Activated CD4-positive, alpha-beta T cell treated with anti-CD3 and anti-CD28 coated beads for 36 hours (primary cell): ENCODE results near the gene ZNF335. TPM values are rescaled to one million over a fixed set of nuclear protein-coding genes. Genes with fewer than 3 reads are reported as not detected.

ENCODE experiments used
- ATAC-seq: fragments of 200-7000 bp; cut with Tn5 transposase; one replicate; pipeline ENCODE4 v1.10.0; 2021; ENCODE audit warnings: mild to moderate bottlenecking, moderate library complexity
- CTCF ChIA-PET: fragments of 350-600 bp; sonication (Branson Sonifier 250); formaldehyde crosslinking; loops from one replicate; lab custom pipeline; 2021; ENCODE audit warnings: antibody characterized with exemption; lab: Charles Lee
- POLR2A ChIA-PET: fragments of 350-600 bp; sonication (Branson Sonifier 250); formaldehyde crosslinking; loops from one replicate; lab custom pipeline; 2021; ENCODE audit warnings: antibody characterized with exemption, inconsistent platforms; lab: Charles Lee
- DNase-seq: peaks from one replicate; pipeline ENCODE4 v3.0.0-alpha.2; 2020
- H3K27ac Mint-ChIP-seq: one replicate; pipeline ENCODE4 v1.8.0; 2021; ENCODE audit warnings: mixed read lengths
- H3K27me3 Mint-ChIP-seq: one replicate; pipeline ENCODE4 v1.8.0; 2021; ENCODE audit warnings: mixed read lengths
- H3K36me3 Mint-ChIP-seq: one replicate; pipeline ENCODE4 v1.8.0; 2021; ENCODE audit warnings: low read depth, mixed read lengths
- H3K4me1 Mint-ChIP-seq: one replicate; pipeline ENCODE4 v1.8.0; 2021; ENCODE audit warnings: mixed read lengths
- H3K4me3 Mint-ChIP-seq: one replicate; pipeline ENCODE4 v1.8.0; 2021; ENCODE audit warnings: mild to moderate bottlenecking, moderate library complexity, mixed read lengths
- H3K9me3 Mint-ChIP-seq: one replicate; pipeline ENCODE4 v1.8.0; 2021; ENCODE audit warnings: low read depth, mixed read lengths
- intact Hi-C, 2 experiments: fragments of 100-400 bp; cut with DNase I in 1 of 2; cut with micrococcal nuclease in 1 of 2; formaldehyde crosslinking; loops; one replicate each; pipeline versions ENCODE4 v1.14.2 to v1.15.1; 2022 to 2024; cut with DNase I, micrococcal nuclease
- total RNA-seq, 2 experiments: library from RNA; stranded (reverse); gene quantifications; one replicate each; pipeline ENCODE4 v1.2.3, GENCODE V29; 2021

ZNF335 gene
- total RNA-seq, 2 experiments from 2014 or later: 27.4 to 28.9 TPM

GRCh38 chr20:45944151-45944964 is 27.6 kb downstream of the ZNF335 start:
- Mint-ChIP-seq H3K9me3 (no peaks in the 10 kb centered on the region), H3K4me1 (peaks cover 16% of the 10 kb centered on the region), H3K27ac (peak overlapping the region; percentile 70), H3K4me3 (no peak overlapping the region), H3K27me3 (no peaks in the 10 kb centered on the region), H3K36me3 (peaks cover 38% of the 10 kb centered on the region)
- DNase-seq (no peak), ATAC-seq (peak; percentile 78)
- POLR2A ChIA-PET: interaction anchor here (1.0 to 1.2 kb wide), 2 partner anchors 9 to 13 kb away, joined by 5 to 7 read pairs; no protein-coding TSS in a partner anchor
- intact Hi-C loops: loop anchor here in 1 of 2 experiments (2.0 kb wide), 1 partner anchor 22 kb away; no protein-coding TSS in a partner anchor
- CTCF ChIA-PET: interaction anchor here (0.6 to 2.1 kb wide), 8 partner anchors 9 to 145 kb away, joined by 3 to 7 read pairs (median 4); partner anchors contain the start of genes PCIF1 and ZNF335

- CTCF ChIA-PET: interaction anchor here (0.6 to 2.1 kb wide), 7 partner anchors 9 to 145 kb away, joined by 3 to 7 read pairs (median 3); partner anchors contain the start of genes PCIF1 and ZNF335
- peaks cover 16% of the 10 kb centered on the region for H3K4me1 Mint-ChIP-seq
- peak overlapping the region; percentile 70 for H3K27ac Mint-ChIP-seq
- intact Hi-C loops: loop anchor here in 1 of 2 experiments (2.0 kb wide), 1 partner anchor 23 kb away; no protein-coding TSS in a partner anchor
- DNase-seq (no peak), ATAC-seq (no peak)
- H3K36me3 Mint-ChIP-seq: peaks cover 37% of the 10 kb centered on the region
- H3K27me3 Mint-ChIP-seq: no peaks in the 10 kb centered on the region
- no peaks in the 10 kb centered on the region for H3K9me3 Mint-ChIP-seq
- POLR2A ChIA-PET: interaction anchor here (0.5 to 1.2 kb wide), 3 partner anchors 8 to 33 kb away, joined by 5 to 7 read pairs (median 5); no protein-coding TSS in a partner anchor
- no peak overlapping the region for H3K4me3 Mint-ChIP-seq
Measured at GRCh38 chr20:45943613-45944012, 28.4 kb downstream of the ZNF335 start.

GRCh38 chr20:45940469-45940868 is 31.5 kb downstream of the ZNF335 start:
- Mint-ChIP-seq H3K9me3 (no peaks in the 10 kb centered on the region), H3K27me3 (no peaks in the 10 kb centered on the region), H3K36me3 (peaks cover 37% of the 10 kb centered on the region), H3K4me1 (peaks cover 34% of the 10 kb centered on the region), H3K27ac (no peak overlapping the region), H3K4me3 (no peak overlapping the region)
- intact Hi-C loops: no loop called here
- no peak for DNase-seq
- POLR2A ChIA-PET: no interaction called here
- CTCF ChIA-PET: interaction anchor here (0.7 to 2.1 kb wide), 2 partner anchors 10 to 29 kb away, joined by 3 to 7 read pairs; no protein-coding TSS in a partner anchor
- no peak for ATAC-seq

GRCh38 chr20:45940053-45940452 is 31.9 kb downstream of the ZNF335 start:
- Mint-ChIP-seq H3K4me1 (peaks cover 34% of the 10 kb centered on the region), H3K36me3 (peaks cover 36% of the 10 kb centered on the region), H3K27ac (no peak overlapping the region), H3K4me3 (no peak overlapping the region), H3K27me3 (no peaks in the 10 kb centered on the region), H3K9me3 (no peaks in the 10 kb centered on the region)
- ChIA-PET CTCF (interaction anchor here (0.7 to 2.1 kb wide), 2 partner anchors 11 to 29 kb away, joined by 3 to 7 read pairs; no protein-coding TSS in a partner anchor), POLR2A (no interaction called here)
- ATAC-seq: no peak
- intact Hi-C loops: no loop called here
- no peak for DNase-seq

DNA sequence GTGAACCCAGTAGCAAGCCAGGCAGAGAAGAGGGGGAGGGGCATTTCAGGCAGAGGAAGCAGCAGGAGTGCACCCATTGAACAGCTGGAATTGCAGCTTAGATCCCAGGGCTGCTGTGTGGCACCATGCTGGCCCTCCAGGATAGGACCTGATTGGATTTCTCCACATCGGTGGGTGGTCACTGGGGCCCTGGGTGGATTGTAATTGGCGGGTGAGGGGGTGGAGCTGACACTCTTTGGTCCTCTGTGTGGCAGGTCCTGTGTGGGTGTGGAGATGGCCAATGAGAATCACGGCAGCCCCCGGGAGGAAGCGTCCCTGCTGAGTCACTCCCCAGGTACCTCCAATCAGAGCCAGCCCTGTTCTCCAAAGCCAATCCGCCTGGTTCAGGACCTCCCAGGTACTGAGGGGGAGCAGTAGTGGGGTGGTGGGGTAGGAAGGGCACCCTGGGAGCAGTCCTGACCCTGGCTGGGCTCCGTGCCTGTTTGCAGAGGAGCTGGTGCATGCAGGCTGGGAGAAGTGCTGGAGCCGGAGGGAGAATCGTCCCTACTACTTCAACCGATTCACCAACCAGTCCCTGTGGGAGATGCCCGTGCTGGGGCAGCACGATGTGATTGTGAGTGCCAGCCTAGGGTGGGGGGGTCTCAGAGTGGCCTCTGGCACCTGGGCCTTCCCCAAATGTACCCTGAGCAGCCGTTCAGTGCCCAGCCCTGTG is 33.1 kb downstream of the ZNF335 start:
- ChIA-PET CTCF (interaction anchor here (2.1 kb wide), 1 partner anchor 30 kb away, joined by 7 read pairs; no protein-coding TSS in a partner anchor), POLR2A (no interaction called here)
- peaks cover 28% of the 10 kb centered on the region for H3K36me3 Mint-ChIP-seq
- H3K4me1 Mint-ChIP-seq: peaks cover 26% of the 10 kb centered on the region
- H3K27me3 Mint-ChIP-seq: no peaks in the 10 kb centered on the region
- H3K4me3 Mint-ChIP-seq: no peak overlapping the region
- no peaks in the 10 kb centered on the region for H3K9me3 Mint-ChIP-seq
- DNase-seq (no peak), ATAC-seq (no peak)
- H3K27ac Mint-ChIP-seq: peak overlapping the region; percentile 73
- intact Hi-C loops: no loop called here

GRCh38 chr20:45937765-45938164 is 34.2 kb downstream of the ZNF335 start:
- POLR2A ChIA-PET: interaction anchor here (0.6 to 1.6 kb wide), 2 partner anchors 32 to 184 kb away, joined by 3 to 8 read pairs; no protein-coding TSS in a partner anchor
- Mint-ChIP-seq H3K4me3 (no peak overlapping the region), H3K36me3 (peaks cover 25% of the 10 kb centered on the region), H3K9me3 (no peaks in the 10 kb centered on the region), H3K27ac (peak overlapping the region; percentile 73), H3K27me3 (no peaks in the 10 kb centered on the region), H3K4me1 (peaks cover 27% of the 10 kb centered on the region)
- no peak for ATAC-seq
- no peak for DNase-seq
- CTCF ChIA-PET: interaction anchor here (0.7 to 5.2 kb wide), 2 partner anchors 32 to 57 kb away, joined by 3 to 42 read pairs; partner anchors contain the start of gene ZNF335
- intact Hi-C loops: no loop called here

DNA sequence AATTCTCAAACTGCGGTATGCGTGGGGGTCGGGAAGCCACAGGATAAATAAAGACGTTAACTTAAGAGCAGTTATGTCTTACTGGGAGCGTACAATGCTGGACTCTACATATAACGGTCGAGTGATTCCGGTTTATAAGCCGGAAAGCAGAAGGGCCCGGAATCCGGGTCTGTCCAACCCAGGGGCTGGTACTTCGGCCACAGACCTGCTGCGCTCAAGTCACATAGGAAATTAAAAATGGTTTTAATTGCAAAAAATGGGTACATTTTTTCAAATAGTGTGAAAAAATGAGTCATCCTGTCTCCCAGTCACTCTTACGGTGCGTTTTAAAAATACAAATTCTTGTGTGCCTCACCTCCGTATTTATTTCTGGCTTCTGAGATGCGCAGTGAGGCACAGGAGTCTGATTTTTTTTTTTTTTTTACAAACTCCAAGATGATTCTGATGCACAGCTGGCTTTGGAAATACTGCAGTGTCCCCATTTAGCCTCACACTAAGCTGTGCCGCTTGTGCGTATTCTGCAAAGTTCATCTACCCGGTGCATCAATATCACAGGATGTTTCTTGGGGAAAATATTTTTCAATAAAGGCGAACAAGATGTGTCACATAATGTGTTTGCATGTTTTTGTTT is 36.5 kb downstream of the ZNF335 start:
- ChIA-PET CTCF (interaction anchor here (1.0 to 5.2 kb wide), 4 partner anchors 15 to 111 kb away, joined by 3 to 42 read pairs (median 4); partner anchors contain the start of gene ZNF335), POLR2A (interaction anchor here (0.6 to 3.1 kb wide), 11 partner anchors 9 to 153 kb away, joined by 3 to 45 read pairs (median 4); partner anchors contain the start of genes ACOT8, ZNF335 and ZSWIM3)
- H3K9me3 Mint-ChIP-seq: no peaks in the 10 kb centered on the region
- no peaks in the 10 kb centered on the region for H3K27me3 Mint-ChIP-seq
- DNase-seq: no peak
- peaks cover 27% of the 10 kb centered on the region for H3K4me1 Mint-ChIP-seq
- peaks cover 25% of the 10 kb centered on the region for H3K36me3 Mint-ChIP-seq
- H3K27ac Mint-ChIP-seq: peak overlapping the region; percentile 92
- H3K4me3 Mint-ChIP-seq: peak overlapping the region; percentile 97
- intact Hi-C loops: loop anchor here (1.0 to 2.0 kb wide), 15 partner anchors 24 to 572 kb away; partner anchors contain the start of genes ACOT8 (in 2 of the 2), CTSA (in 2 of the 2), NEURL2 (in 2 of the 2) and UBE2C (in 2 of the 2)
- ATAC-seq: no peak

GRCh38 chr20:45934586-45935415 is 37.2 kb downstream of the ZNF335 start, which contains the start of gene PCIF1:
Gene PCIF1 (plus strand): TSS chr20:45934683. CDS start chr20:45939000, 4,317 bp downstream.
- peak; percentile 99 for DNase-seq
- POLR2A ChIA-PET: interaction anchor here (0.5 to 3.1 kb wide), 17 partner anchors 9 to 154 kb away, joined by 3 to 45 read pairs (median 4); partner anchors contain the start of genes ACOT8, ZNF335 and ZSWIM3
- peak within 1 kb of the TSS; percentile 97 for H3K4me3 Mint-ChIP-seq
- H3K9me3 Mint-ChIP-seq: no peaks in the 10 kb centered on the region
- no peaks in the 10 kb centered on the region for H3K27me3 Mint-ChIP-seq
- ATAC-seq: peak; percentile 84
- H3K36me3 Mint-ChIP-seq: peaks cover 22% of the 10 kb centered on the region
- intact Hi-C loops: loop anchor here (1.0 to 2.0 kb wide), 16 partner anchors 24 to 572 kb away; partner anchors contain the start of genes ACOT8 (in 2 of the 2), CTSA (in 2 of the 2), NEURL2 (in 2 of the 2) and UBE2C (in 2 of the 2)
- H3K4me1 Mint-ChIP-seq: peaks cover 27% of the 10 kb centered on the region
- peak within 1 kb of the TSS; percentile 99 for H3K27ac Mint-ChIP-seq
- CTCF ChIA-PET: interaction anchor here (1.0 to 5.2 kb wide), 6 partner anchors 9 to 111 kb away, joined by 3 to 42 read pairs (median 6); partner anchors contain the start of genes CTSA, NEURL2 and ZNF335

GRCh38 chr20:45934046-45934585 is 37.9 kb downstream of the ZNF335 start:
- peak overlapping the region; percentile 99 for H3K27ac Mint-ChIP-seq
- ChIA-PET POLR2A (interaction anchor here (0.5 to 3.1 kb wide), 11 partner anchors 11 to 135 kb away, joined by 3 to 45 read pairs (median 6); partner anchors contain the start of genes ACOT8, ZNF335, ZSWIM1 and ZSWIM3), CTCF (interaction anchor here (0.6 to 5.2 kb wide), 10 partner anchors 10 to 110 kb away, joined by 3 to 42 read pairs (median 5); partner anchors contain the start of genes CTSA, NEURL2, ZNF335 and ZSWIM1)
- intact Hi-C loops: loop anchor here (1.0 to 2.0 kb wide), 5 partner anchors 43 to 143 kb away; partner anchors contain the start of genes CTSA (in 1 of the 2), DNTTIP1 (in 1 of the 2), NEURL2 (in 1 of the 2) and UBE2C (in 1 of the 2)
- ATAC-seq (peak; percentile 9), DNase-seq (no peak)
- peaks cover 16% of the 10 kb centered on the region for H3K36me3 Mint-ChIP-seq
- H3K9me3 Mint-ChIP-seq: no peaks in the 10 kb centered on the region
- no peaks in the 10 kb centered on the region for H3K27me3 Mint-ChIP-seq
- H3K4me3 Mint-ChIP-seq: peak overlapping the region; percentile 97
- H3K4me1 Mint-ChIP-seq: peaks cover 27% of the 10 kb centered on the region
